Measurements from ENCODE around the gene FNTB. TPM values are rescaled to one million over a fixed set of nuclear protein-coding genes. Genes with fewer than 3 reads are reported as not detected.

Gene FNTB
- total and polyA plus RNA-seq, 3 experiments from 2014 or later = 8.3 to 14.8 (median 14.3) TPM

- Histone ChIP-seq H3K4me3 (ENCODE audit: low read length) (no peak overlapping the region), H3K36me3 (ENCODE audit: insufficient read depth, low read length) (no peaks in the 10 kb centered on the region), H3K4me1 (ENCODE audit: insufficient read depth, low read length) (no peaks in the 10 kb centered on the region), H3K9me3 (ENCODE audit: low read length) (no peaks in the 10 kb centered on the region), H3K27ac (ENCODE audit: low read depth, low read length) (no peak overlapping the region), H3K27me3 (ENCODE audit: insufficient read depth, low read length, poor library complexity, severe bottlenecking) (no peaks in the 10 kb centered on the region)
- Mint-ChIP-seq H3K36me3 (peaks cover 4 to 74% (median 16%) of the 10 kb centered on the region in 3 donors), H3K4me1 (peaks cover 4 to 28% (median 17%) of the 10 kb centered on the region in 3 donors), H3K4me3 (no peak overlapping the region), H3K27ac (peak overlapping the region in 1 of 8 donors; percentile 40), H3K9me3 (no peaks in the 10 kb centered on the region), H3K27me3 (peaks cover 0 to 2% of the 10 kb centered on the region in 2 donors)
- DNase-seq = no peak
- ChIA-PET CTCF (no interaction called here), POLR2A (no interaction called here)
Measured at GRCh38 chr14:64948612-64949210, 38.0 kb upstream of the FNTB start.

GRCh38 chr14:64950889-64951288 lies 35.8 kb upstream of the FNTB start:
- Mint-ChIP-seq H3K4me3 (no peak overlapping the region), H3K9me3 (no peaks in the 10 kb centered on the region), H3K36me3 (peaks cover 0 to 64% (median 13%) of the 10 kb centered on the region in 3 donors), H3K27me3 (peaks cover 0 to 2% of the 10 kb centered on the region in 2 donors), H3K4me1 (peaks cover 3 to 11% (median 9%) of the 10 kb centered on the region in 3 donors), H3K27ac (peak overlapping the region in 2 of 8 donors; percentile 36 to 72)
- H3K4me1 ChIP-seq (ENCODE audit: insufficient read depth, low read length) = no peaks in the 10 kb centered on the region
- no peaks in the 10 kb centered on the region for H3K27me3 ChIP-seq (ENCODE audit: insufficient read depth, low read length, poor library complexity, severe bottlenecking)
- no peak overlapping the region for H3K4me3 ChIP-seq (ENCODE audit: low read length)
- H3K9me3 ChIP-seq (ENCODE audit: low read length) = no peaks in the 10 kb centered on the region
- ChIA-PET POLR2A (no interaction called here), CTCF (no interaction called here)
- H3K27ac ChIP-seq (ENCODE audit: low read depth, low read length) = no peak overlapping the region
- no peak for DNase-seq
- H3K36me3 ChIP-seq (ENCODE audit: insufficient read depth, low read length) = no peaks in the 10 kb centered on the region

- peak overlapping the region in 1 of 8 donors; percentile 36 for H3K27ac Mint-ChIP-seq
Measured at GRCh38 chr14:64951291-64951690, 35.4 kb upstream of the FNTB start.

GRCh38 chr14:64951724-64952123 lies 35.0 kb upstream of the FNTB start:
- ChIA-PET POLR2A (no interaction called here), CTCF (no interaction called here)
- Mint-ChIP-seq H3K36me3 (peaks cover 0 to 63% (median 13%) of the 10 kb centered on the region in 3 donors), H3K9me3 (no peaks in the 10 kb centered on the region), H3K4me3 (no peak overlapping the region), H3K27me3 (peaks cover 0 to 2% of the 10 kb centered on the region in 2 donors), H3K4me1 (peaks cover 3 to 5% (median 5%) of the 10 kb centered on the region in 3 donors), H3K27ac (no peak overlapping the region)
- H3K9me3 ChIP-seq (ENCODE audit: low read length) = no peaks in the 10 kb centered on the region
- H3K27me3 ChIP-seq (ENCODE audit: insufficient read depth, low read length, poor library complexity, severe bottlenecking) = no peaks in the 10 kb centered on the region
- H3K4me1 ChIP-seq (ENCODE audit: insufficient read depth, low read length) = no peaks in the 10 kb centered on the region
- H3K4me3 ChIP-seq (ENCODE audit: low read length) = no peak overlapping the region
- H3K36me3 ChIP-seq (ENCODE audit: insufficient read depth, low read length) = no peaks in the 10 kb centered on the region
- DNase-seq = no peak
- no peak overlapping the region for H3K27ac ChIP-seq (ENCODE audit: low read depth, low read length)

More at GRCh38 chr14:64951291-64951690, 35.4 kb upstream of the FNTB start:
- Histone ChIP-seq H3K9me3 (ENCODE audit: low read length) (no peaks in the 10 kb centered on the region), H3K27ac (ENCODE audit: low read depth, low read length) (no peak overlapping the region), H3K4me3 (ENCODE audit: low read length) (no peak overlapping the region), H3K27me3 (ENCODE audit: insufficient read depth, low read length, poor library complexity, severe bottlenecking) (no peaks in the 10 kb centered on the region), H3K36me3 (ENCODE audit: insufficient read depth, low read length) (no peaks in the 10 kb centered on the region), H3K4me1 (ENCODE audit: insufficient read depth, low read length) (no peaks in the 10 kb centered on the region)
- H3K27me3 Mint-ChIP-seq = peaks cover 0 to 2% of the 10 kb centered on the region in 2 donors
- H3K4me1 Mint-ChIP-seq = peaks cover 3 to 9% (median 8%) of the 10 kb centered on the region in 3 donors
- no peak overlapping the region for H3K4me3 Mint-ChIP-seq
- H3K9me3 Mint-ChIP-seq = no peaks in the 10 kb centered on the region
- ChIA-PET CTCF (no interaction called here), POLR2A (no interaction called here)
- peaks cover 0 to 62% (median 13%) of the 10 kb centered on the region in 3 donors for H3K36me3 Mint-ChIP-seq
- DNase-seq = no peak

GRCh38 chr14:64952598-64953309 lies 33.9 kb upstream of the FNTB start:
- H3K27me3 ChIP-seq (ENCODE audit: insufficient read depth, low read length, poor library complexity, severe bottlenecking) = no peaks in the 10 kb centered on the region
- H3K36me3 ChIP-seq (ENCODE audit: insufficient read depth, low read length) = no peaks in the 10 kb centered on the region
- ChIA-PET POLR2A (interaction anchor here (0.6 kb wide), 1 partner anchor 38 kb away, joined by 4 read pairs; no protein-coding TSS in a partner anchor), CTCF (interaction anchor here (1.2 to 1.6 kb wide), 3 partner anchors 13 to 130 kb away, joined by 3 to 4 read pairs (median 3); no protein-coding TSS in a partner anchor)
- no peak overlapping the region for H3K4me3 ChIP-seq (ENCODE audit: low read length)
- no peak for DNase-seq
- H3K9me3 ChIP-seq (ENCODE audit: low read length) = no peaks in the 10 kb centered on the region
- H3K27ac Mint-ChIP-seq = peak overlapping the region in 4 of 8 donors; percentile 5 to 56 (median 26)
- peaks cover 0 to 55% (median 13%) of the 10 kb centered on the region in 3 donors for H3K36me3 Mint-ChIP-seq
- H3K9me3 Mint-ChIP-seq = no peaks in the 10 kb centered on the region
- no peak overlapping the region for H3K4me3 Mint-ChIP-seq
- no peak overlapping the region for H3K27ac ChIP-seq (ENCODE audit: low read depth, low read length)
- H3K4me1 ChIP-seq (ENCODE audit: insufficient read depth, low read length) = no peaks in the 10 kb centered on the region
- H3K27me3 Mint-ChIP-seq = peaks cover 0 to 2% of the 10 kb centered on the region in 2 donors
- H3K4me1 Mint-ChIP-seq = peaks cover 0 to 5% (median 1%) of the 10 kb centered on the region in 3 donors

- POLR2A ChIA-PET = interaction anchor here (0.6 kb wide), 1 partner anchor 38 kb away, joined by 4 read pairs; no protein-coding TSS in a partner anchor
- DNase-seq = no peak
- H3K4me3 ChIP-seq (ENCODE audit: low read length) = no peak overlapping the region
- H3K4me1 ChIP-seq (ENCODE audit: insufficient read depth, low read length) = no peaks in the 10 kb centered on the region
- peaks cover 0 to 51% (median 13%) of the 10 kb centered on the region in 3 donors for H3K36me3 Mint-ChIP-seq
- no peaks in the 10 kb centered on the region for H3K36me3 ChIP-seq (ENCODE audit: insufficient read depth, low read length)
- peaks cover 0 to 2% of the 10 kb centered on the region in 2 donors for H3K27me3 Mint-ChIP-seq
- H3K9me3 Mint-ChIP-seq = no peaks in the 10 kb centered on the region
- H3K4me1 Mint-ChIP-seq = peaks cover 0 to 5% (median 1%) of the 10 kb centered on the region in 3 donors
- no peak overlapping the region for H3K27ac Mint-ChIP-seq
- no peaks in the 10 kb centered on the region for H3K27me3 ChIP-seq (ENCODE audit: insufficient read depth, low read length, poor library complexity, severe bottlenecking)
- H3K4me3 Mint-ChIP-seq = no peak overlapping the region
- H3K9me3 ChIP-seq (ENCODE audit: low read length) = no peaks in the 10 kb centered on the region
- H3K27ac ChIP-seq (ENCODE audit: low read depth, low read length) = no peak overlapping the region
- CTCF ChIA-PET = interaction anchor here (1.2 to 1.6 kb wide), 3 partner anchors 14 to 130 kb away, joined by 3 to 4 read pairs (median 3); no protein-coding TSS in a partner anchor
Measured at GRCh38 chr14:64953310-64953654, 33.4 kb upstream of the FNTB start.

- no peak overlapping the region for H3K27ac ChIP-seq (ENCODE audit: low read depth, low read length)
- no peaks in the 10 kb centered on the region for H3K36me3 ChIP-seq (ENCODE audit: insufficient read depth, low read length)
- peaks cover 0 to under 1% of the 10 kb centered on the region in 2 donors for H3K27me3 Mint-ChIP-seq
- H3K27ac Mint-ChIP-seq = peak overlapping the region in 1 of 8 donors; percentile 42
- no peak overlapping the region for H3K4me3 Mint-ChIP-seq
- no peak overlapping the region for H3K4me3 ChIP-seq (ENCODE audit: low read length)
- CTCF ChIA-PET = interaction anchor here (1.2 to 1.6 kb wide), 3 partner anchors 14 to 131 kb away, joined by 3 to 4 read pairs (median 3); no protein-coding TSS in a partner anchor
- H3K4me1 Mint-ChIP-seq = peaks cover 0 to 5% (median 1%) of the 10 kb centered on the region in 3 donors
- no peaks in the 10 kb centered on the region for H3K9me3 ChIP-seq (ENCODE audit: low read length)
- no peaks in the 10 kb centered on the region for H3K27me3 ChIP-seq (ENCODE audit: insufficient read depth, low read length, poor library complexity, severe bottlenecking)
- no peaks in the 10 kb centered on the region for H3K9me3 Mint-ChIP-seq
- H3K36me3 Mint-ChIP-seq = peaks cover 0 to 47% (median 15%) of the 10 kb centered on the region in 3 donors
- H3K4me1 ChIP-seq (ENCODE audit: insufficient read depth, low read length) = no peaks in the 10 kb centered on the region
- no peak for DNase-seq
- POLR2A ChIA-PET = interaction anchor here (0.6 kb wide), 1 partner anchor 39 kb away, joined by 4 read pairs; no protein-coding TSS in a partner anchor
Measured at GRCh38 chr14:64953661-64954060, 33.0 kb upstream of the FNTB start.

Measured in CD8-positive, alpha-beta memory T cell (primary cell).